Mesenchymal stem cell (in vitro differentiated cells and primary cell): ENCODE results near the gene MZT1.

Experiments used
- DNase-seq: peaks from one replicate; pipeline ENCODE4 v3.0.0-alpha.2; 2013
- H2AFZ ChIP-seq: one replicate; pipeline ENCODE4 v1.6.1; 2013; ENCODE audit warnings: low read depth, mild to moderate bottlenecking, control low read depth, inconsistent platforms, low read length, moderate library complexity
- H2AK5ac ChIP-seq: 2 replicates; pipeline ENCODE4 v1.6.1; 2013; ENCODE audit warnings: low read length, moderate library complexity, mild to moderate bottlenecking, inconsistent platforms; ENCODE audit not compliant: severe bottlenecking
- H2BK120ac ChIP-seq: one replicate; pipeline ENCODE4 v1.6.1; 2013; ENCODE audit warnings: low read depth, mild to moderate bottlenecking, inconsistent platforms, low read length, moderate library complexity
- H2BK12ac ChIP-seq, 2 experiments: one replicate each; pipeline ENCODE4 v1.6.1; 2013; ENCODE audit warnings: inconsistent platforms in 2 of 2, low read length in 2 of 2, mild to moderate bottlenecking in 2 of 2, moderate library complexity in 2 of 2, control low read depth in 1 of 2
- H2BK15ac ChIP-seq: one replicate; pipeline ENCODE4 v1.6.1; 2013; ENCODE audit warnings: mild to moderate bottlenecking, low read depth, inconsistent platforms; ENCODE audit not compliant: poor library complexity, severe bottlenecking
- H2BK5ac ChIP-seq: 2 replicates; pipeline ENCODE4 v1.6.1; 2013; ENCODE audit warnings: low read depth, mild to moderate bottlenecking, low read length, control low read depth, inconsistent platforms; ENCODE audit not compliant: poor library complexity, severe bottlenecking
- H3K14ac ChIP-seq, 2 experiments: one replicate each; pipeline ENCODE4 v1.6.1; 2013; ENCODE audit warnings: inconsistent platforms in 2 of 2, low read length in 2 of 2, control low read depth in 1 of 2, mild to moderate bottlenecking in 1 of 2, moderate library complexity in 1 of 2
- H3K18ac ChIP-seq, 2 experiments: one replicate each; pipeline ENCODE4 v1.6.1; 2013; ENCODE audit warnings: inconsistent platforms in 2 of 2, low read length in 2 of 2, control low read depth in 1 of 2, low read depth in 1 of 2, mild to moderate bottlenecking in 1 of 2
- H3K23ac ChIP-seq, 2 experiments: one replicate each; pipeline ENCODE4 v1.6.1; 2013; ENCODE audit warnings: inconsistent platforms in 2 of 2, low read length in 2 of 2, mild to moderate bottlenecking in 2 of 2, moderate library complexity in 2 of 2, control low read depth in 1 of 2
- H3K27ac ChIP-seq: 2 replicates; pipeline ENCODE4 v1.5.1; 2013; ENCODE audit warnings: mild to moderate bottlenecking, moderate library complexity, low read length, control low read depth, inconsistent platforms; ENCODE audit not compliant: poor library complexity, severe bottlenecking
- H3K27me3 ChIP-seq, 2 experiments: 2 replicates each; pipeline versions ENCODE4 v1.6.1 to v1.7.0; 2013; ENCODE audit warnings: low read length in 2 of 2, mild to moderate bottlenecking in 2 of 2, moderate library complexity in 2 of 2, control low read depth in 1 of 2, inconsistent platforms in 1 of 2; ENCODE audit not compliant: control insufficient read depth in 1 of 2, insufficient read depth in 1 of 2
- H3K36me3 ChIP-seq, 2 experiments: 2 replicates each; pipeline versions ENCODE4 v1.6.1 to v1.7.0; 2013; ENCODE audit warnings: low read length in 2 of 2, control low read depth in 1 of 2, inconsistent platforms in 1 of 2, low read depth in 1 of 2, mild to moderate bottlenecking in 1 of 2; ENCODE audit not compliant: insufficient read depth in 2 of 2, control insufficient read depth in 1 of 2
- H3K4ac ChIP-seq, 2 experiments: one replicate each; pipeline ENCODE4 v1.6.1; 2013; ENCODE audit warnings: inconsistent platforms in 2 of 2, low read length in 2 of 2, mild to moderate bottlenecking in 2 of 2, moderate library complexity in 2 of 2, control low read depth in 1 of 2, low read depth in 1 of 2
- H3K4me1 ChIP-seq: 2 replicates; pipeline ENCODE4 v1.6.1; 2013; ENCODE audit warnings: low read depth, low read length, control low read depth; ENCODE audit not compliant: control insufficient read depth, insufficient read depth
- H3K4me2 ChIP-seq: 2 replicates; pipeline ENCODE4 v1.6.1; 2013; ENCODE audit warnings: low read length, mild to moderate bottlenecking, inconsistent platforms; ENCODE audit not compliant: poor library complexity, severe bottlenecking
- H3K4me3 ChIP-seq, 2 experiments: 2 replicates each; pipeline versions ENCODE4 v1.5.1 to v1.7.0; 2013; ENCODE audit warnings: low read length in 2 of 2, mild to moderate bottlenecking in 2 of 2, control low read depth in 1 of 2, low read depth in 1 of 2; ENCODE audit not compliant: insufficient read depth in 1 of 2
- H3K79me1 ChIP-seq: replicated peaks from 2 replicates; pipeline ENCODE4 v1.6.1; 2013; ENCODE audit warnings: mild to moderate bottlenecking, control low read depth, low read length, inconsistent platforms; ENCODE audit not compliant: poor library complexity, severe bottlenecking
- H3K9ac ChIP-seq: 2 replicates; pipeline ENCODE4 v1.7.0; 2013; ENCODE audit warnings: mild to moderate bottlenecking, low read length, moderate library complexity
- H3K9me3 ChIP-seq: 2 replicates; pipeline ENCODE4 v1.7.0; 2013; ENCODE audit warnings: mild to moderate bottlenecking, low read length; ENCODE audit not compliant: control insufficient read depth
- H4K8ac ChIP-seq: one replicate; pipeline ENCODE4 v1.6.1; 2013; ENCODE audit warnings: inconsistent platforms, mild to moderate bottlenecking, low read length, moderate library complexity
- H4K91ac ChIP-seq: one replicate; pipeline ENCODE4 v1.6.1; 2013; ENCODE audit warnings: mild to moderate bottlenecking, low read length, inconsistent platforms
- WGBS: methylation state at CpG from one replicate; pipeline ENCODE4 v1.1.7; 2013; ENCODE audit warnings: mixed read lengths; 5-methylcytosine and 5-hydroxymethylcytosine counted together

Gene MZT1

GRCh38 chr13:72740015-72740414 lies 12.6 kb upstream of the MZT1 start:
- H4K91ac ChIP-seq, result no peak overlapping the region
- 93% methylated on average over 1 of the region's 1 CpG for WGBS
- H3K4me2 ChIP-seq, result no peak overlapping the region
- no peak overlapping the region for H2BK120ac ChIP-seq
- no peak overlapping the region for H2BK15ac ChIP-seq
- H4K8ac ChIP-seq, result no peak overlapping the region
- H3K4ac ChIP-seq, result no peak overlapping the region
- no peak overlapping the region for H3K27ac ChIP-seq
- H3K4me3 ChIP-seq, result no peak overlapping the region
- no peak overlapping the region for H2AFZ ChIP-seq
- DNase-seq, result no peak
- peaks cover 20% of the 10 kb centered on the region for H3K79me1 ChIP-seq
- H3K14ac ChIP-seq, result no peak overlapping the region
- peak overlapping the region in 1 of 2 experiments; percentile 83 for H3K23ac ChIP-seq
- H2BK12ac ChIP-seq, result no peak overlapping the region
- no peak overlapping the region for H2AK5ac ChIP-seq
- H3K18ac ChIP-seq, result no peak overlapping the region
- H2BK5ac ChIP-seq, result no peak overlapping the region
- H3K36me3 ChIP-seq, result peaks cover 0 to 40% of the 10 kb centered on the region in 2 experiments
- no peaks in the 10 kb centered on the region for H3K27me3 ChIP-seq
- H3K9ac ChIP-seq, result no peak overlapping the region
- no peaks in the 10 kb centered on the region for H3K9me3 ChIP-seq
- no peaks in the 10 kb centered on the region for H3K4me1 ChIP-seq

GRCh38 chr13:72737033-72737432 lies 9.6 kb upstream of the MZT1 start:
- Histone ChIP-seq H3K27ac (no peak overlapping the region), H3K4me3 (no peak overlapping the region), H2AFZ (no peak overlapping the region), H3K4me1 (no peaks in the 10 kb centered on the region), H4K91ac (no peak overlapping the region), H4K8ac (peak overlapping the region; percentile 28), H3K79me1 (peaks cover 23% of the 10 kb centered on the region), H3K9me3 (no peaks in the 10 kb centered on the region), H3K4me2 (no peak overlapping the region), H2AK5ac (no peak overlapping the region), H2BK5ac (no peak overlapping the region), H3K4ac (no peak overlapping the region), H2BK120ac (no peak overlapping the region), H3K27me3 (no peaks in the 10 kb centered on the region), H2BK15ac (no peak overlapping the region), H3K23ac (no peak overlapping the region), H3K14ac (no peak overlapping the region), H3K36me3 (peaks cover 3 to 42% of the 10 kb centered on the region in 2 experiments), H3K18ac (no peak overlapping the region), H3K9ac (no peak overlapping the region), H2BK12ac (no peak overlapping the region)
- WGBS, result 80% methylated on average over 1 of the region's 3 CpGs
- no peak for DNase-seq

- Histone ChIP-seq H2BK5ac (no peak overlapping the region), H3K36me3 (peaks cover 2 to 8% of the 10 kb centered on the region in 2 experiments), H3K9ac (peak overlapping the region; percentile 90), H4K8ac (peak overlapping the region; percentile 45), H3K27ac (no peak overlapping the region), H2AK5ac (no peak overlapping the region), H3K4me3 (peak overlapping the region; percentile 80 to 97), H2AFZ (peak overlapping the region; percentile 68), H3K14ac (peak overlapping the region in 1 of 2 experiments; percentile 4), H3K9me3 (no peaks in the 10 kb centered on the region), H2BK12ac (no peak overlapping the region), H3K18ac (peak overlapping the region in 1 of 2 experiments; percentile 46), H3K4me2 (peak overlapping the region; percentile 74), H3K4me1 (peaks cover 1% of the 10 kb centered on the region), H3K4ac (no peak overlapping the region), H2BK15ac (no peak overlapping the region), H3K23ac (no peak overlapping the region), H4K91ac (no peak overlapping the region), H3K27me3 (no peaks in the 10 kb centered on the region), H2BK120ac (no peak overlapping the region), H3K79me1 (peaks cover 8% of the 10 kb centered on the region)
- 28% methylated on average over 3 of the region's 3 CpGs for WGBS
- peak; percentile 2 for DNase-seq
Measured at GRCh38 chr13:72728290-72728605, 819 bp upstream of the MZT1 start.

DNA sequence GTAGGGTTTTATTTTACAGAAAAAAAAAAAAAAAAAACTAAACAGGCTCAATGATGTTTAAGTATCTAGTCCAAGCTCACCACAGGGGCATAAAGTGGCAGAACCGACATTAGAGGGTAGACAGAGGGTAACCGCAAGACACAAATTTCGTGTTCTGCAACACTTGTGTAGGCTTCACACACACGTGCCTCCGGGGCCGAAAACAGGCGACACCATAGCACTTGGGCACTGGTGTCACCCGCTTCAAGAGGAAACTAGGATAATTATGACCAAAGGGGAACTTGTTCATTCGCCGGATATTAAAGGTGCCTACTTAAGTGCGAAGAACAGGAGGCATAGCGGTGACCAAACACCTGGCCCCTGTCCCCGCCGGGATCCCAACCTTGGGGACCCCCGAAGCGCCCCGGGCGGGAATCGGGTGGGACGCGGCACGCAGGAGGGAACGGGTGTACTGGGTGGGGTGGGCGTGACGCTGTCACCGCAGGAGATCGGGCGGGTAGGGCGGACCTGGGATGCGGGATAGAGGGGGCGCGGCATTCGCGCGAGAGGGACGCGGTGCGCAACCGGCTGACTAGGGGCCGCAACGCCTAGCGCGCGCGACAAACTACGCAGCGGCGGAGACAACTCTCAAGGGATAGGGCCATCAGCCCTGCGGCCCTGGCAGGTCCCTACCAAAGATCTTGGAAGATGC lies 558 bp downstream of the MZT1 start:
- no peak overlapping the region for H3K27ac ChIP-seq
- H3K4ac ChIP-seq, result peak overlapping the region; percentile 33 to 82
- no peak overlapping the region for H2BK5ac ChIP-seq
- peak overlapping the region in 1 of 2 experiments; percentile 88 for H3K14ac ChIP-seq
- H3K4me1 ChIP-seq, result peaks cover 1% of the 10 kb centered on the region
- no peak overlapping the region for H2BK12ac ChIP-seq
- H3K9me3 ChIP-seq, result no peaks in the 10 kb centered on the region
- H3K36me3 ChIP-seq, result peaks cover 0 to 5% of the 10 kb centered on the region in 2 experiments
- peak overlapping the region; percentile 7 for H2AFZ ChIP-seq
- 2% methylated on average over 49 of the region's 49 CpGs for WGBS
- peak overlapping the region; percentile 14 to 64 for H3K18ac ChIP-seq
- H3K79me1 ChIP-seq, result peaks cover 6% of the 10 kb centered on the region
- H3K9ac ChIP-seq, result peak overlapping the region; percentile 93
- H3K4me2 ChIP-seq, result peak overlapping the region; percentile 87
- H3K27me3 ChIP-seq, result no peaks in the 10 kb centered on the region
- DNase-seq, result peak; percentile 26
- H3K23ac ChIP-seq, result peak overlapping the region in 1 of 2 experiments; percentile 60
- H4K91ac ChIP-seq, result peak overlapping the region; percentile 72
- H3K4me3 ChIP-seq, result peak overlapping the region; percentile 93 to 97
- peak overlapping the region; percentile 84 for H4K8ac ChIP-seq
- H2BK120ac ChIP-seq, result no peak overlapping the region
- H2BK15ac ChIP-seq, result peak overlapping the region; percentile 93
- H2AK5ac ChIP-seq, result no peak overlapping the region
